Heart right ventricle (tissue), 16 donors: ENCODE measurements around the gene RFX8. TPM values are rescaled to one million over a fixed set of nuclear protein-coding genes. Genes with fewer than 3 reads are reported as not detected.

Experiments
- ATAC-seq, 8 donors: fragments of 200-7000 bp; cut with Tn5 transposase; one replicate each; pipeline ENCODE4 v1.9.1; 2020; ENCODE audit warnings: mild to moderate bottlenecking in 8 of 8, moderate library complexity in 8 of 8, moderate number of reproducible peaks in 1 of 8
- DNase-seq, 2 donors: peaks; one replicate each; pipeline ENCODE4 v3.0.0-alpha.2; 2020
- H3K27ac ChIP-seq, 10 donors: fragments of 200-600 bp; sonication (generic) in 2 of 10; one replicate each; pipeline versions ENCODE4 v1.5.0 to v1.8.0; 2020 to 2022; ENCODE audit warnings: mild to moderate bottlenecking in 3 of 10
- H3K27me3 ChIP-seq, 7 donors: fragments of 200-600 bp; one replicate each; pipeline ENCODE4 v1.8.0; 2021 to 2022; ENCODE audit warnings: mild to moderate bottlenecking in 2 of 7
- H3K36me3 ChIP-seq, 9 donors: fragments of 200-600 bp; sonication (generic) in 1 of 9; one replicate each; pipeline versions ENCODE4 v1.5.0 to v1.8.0; 2020 to 2022; ENCODE audit warnings: mild to moderate bottlenecking in 2 of 9
- H3K4me1 ChIP-seq, 9 donors: fragments of 200-600 bp; sonication (generic) in 1 of 9; one replicate each; pipeline versions ENCODE4 v1.5.0 to v1.8.0; 2020 to 2022; ENCODE audit warnings: mild to moderate bottlenecking in 4 of 9
- H3K4me3 ChIP-seq, 10 donors: fragments of 200-600 bp; sonication (generic) in 2 of 10; one replicate each; pipeline versions ENCODE4 v1.5.0 to v1.8.0; 2020 to 2022; ENCODE audit warnings: mild to moderate bottlenecking in 7 of 10, moderate library complexity in 2 of 10
- H3K9me3 ChIP-seq, 11 donors: fragments of 200-600 bp in 10 of 11; sonication (generic) in 2 of 11; one replicate each; pipeline versions ENCODE4 v1.5.0 to v1.8.0; 2013 to 2022; ENCODE audit warnings: mild to moderate bottlenecking in 2 of 11, control low read depth in 1 of 11, moderate library complexity in 1 of 11
- WGBS, 2 donors: extraction: QIAGEN DNeasy Blood & Tissue Kit; methylation state at CpG; one replicate each; pipeline ENCODE4 v1.1.7; 2013; ENCODE audit warnings: inconsistent platforms in 1 of 2; 5-methylcytosine and 5-hydroxymethylcytosine counted together
- intact Hi-C, 10 donors: fragments of 100-400 bp; cut with DNase I; formaldehyde crosslinking; loops; one replicate each; pipeline versions ENCODE4 v1.11.1 to v1.14.2; 2022
- polyA plus RNA-seq, 2 donors: library from polyadenylated mRNA; stranded (reverse); fragments of 200-250 nt; gene quantifications; one replicate each; pipeline ENCODE4 v1.2.3, GENCODE V29; 2013
- total RNA-seq, 10 donors: library from RNA; stranded (reverse); fragmentation: NEBNext Ultra II Directional in 3 of 10; extraction: Animal tissue kit (Norgen Biotek cat#: 25700) in 3 of 10; gene quantifications; one replicate each; pipeline versions ENCODE4 v1.2.1 to v1.2.4, GENCODE V29; 2021 to 2023
- TF ChIP-seq, protein P1 (sequence below), 9 donors: fragments of 200-600 bp; sonication (generic) in 2 of 9; IDR thresholded peaks; one replicate each; pipeline versions ENCODE4 v1.5.0 to v1.8.0; 2021 to 2022; ENCODE audit warnings: antibody characterized with exemption in 9 of 9, mild to moderate bottlenecking in 5 of 9, moderate library complexity in 1 of 9
- donor health status: Arrhythmogenic right ventricular cardiomyopathy.
- donor health status: ischemic (EF 13 %, LVEDD 7.1; RV severe dilation, severe dysfunction).
- donor health status: healthy with polysubstance abuse.
- donor health status: DM: no; HTN: yes; CAD: no.
- donor health status: DM: no; HTN: no; CAD: no.
- donor health status: ischemic (EF 25% LVEDD 6.9; RV normal size, moderate dysfunction).
- donor health status: ischemic (EF 25% LVEDD 5.7; RV mildly dilated, moderate dysfunction).
- donor health status: healthy.
- donor health status: DM: yes; HTN: yes; CAD: no.
- donor health status: Ischemic cardiomyopathy.
- donor health status: ischemic (EF 35%, LVEDD 5.7; RV mildly dilated, moderate dysfunction).
- donor health status: nonischemic (EF 11% LVEDD 7.7; RV severe dilation, severe dysfunction).
- donor health status: DM: yes; HTN: yes; CAD: no.
- donor health status: PGD.
- donor health status: ischemic (EF 29% LVEDD 5.4; RV normal size, mild dysfunction).
- donor health status: nonischemic (EF 23%, LVEDD 6.1; RV moderate dilation, normal function).

The RFX8 gene
- total and polyA plus RNA-seq, 12 donors: 0.15 to 0.44 (median 0.16) TPM; not detected in 5

DNA sequence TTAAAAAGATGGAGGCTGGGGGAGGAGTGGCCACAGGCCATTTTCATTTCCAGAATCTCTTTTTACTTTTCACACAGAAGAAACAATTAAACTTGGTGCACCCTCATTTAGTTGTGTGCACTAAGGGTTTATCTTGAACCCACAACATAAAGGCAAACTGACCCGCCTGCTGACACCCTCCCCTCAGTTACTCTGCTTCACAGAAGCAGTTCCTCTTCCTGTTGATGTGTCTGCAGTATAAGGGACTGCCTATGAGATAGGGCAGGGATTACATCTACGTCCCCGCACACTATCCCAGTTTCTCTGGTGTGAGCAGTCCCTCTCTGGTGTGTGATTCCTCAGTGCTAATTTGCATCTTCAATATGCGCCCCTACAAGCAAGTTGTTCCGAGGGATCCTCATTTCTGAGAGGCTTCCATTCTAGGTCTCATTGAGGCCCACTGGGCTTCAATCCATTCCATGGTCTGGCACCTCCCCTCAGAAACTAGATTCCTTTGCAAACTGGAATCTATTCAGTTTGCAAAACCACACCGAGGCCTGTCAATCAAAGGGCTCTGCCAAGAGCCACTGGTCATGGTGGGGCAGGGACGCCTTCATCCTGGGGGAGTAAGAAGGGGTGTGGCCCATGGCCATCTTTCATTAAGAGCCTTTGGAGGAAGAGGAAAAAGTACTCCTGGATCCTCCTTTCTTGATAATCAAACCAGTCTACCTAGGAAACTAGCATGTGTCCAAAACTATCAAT lies 99.9 kb downstream of the RFX8 start:
- peaks cover 0 to 11% (median 3%) of the 10 kb centered on the region in 9 donors for H3K4me1 ChIP-seq
- H3K36me3 ChIP-seq: no peaks in the 10 kb centered on the region
- WGBS, 2 donors: 83 to 88% methylated on average over 7 of the region's 7 CpGs
- intact Hi-C loops: no loop called here
- H3K4me3 ChIP-seq: peak overlapping the region in 1 of 10 donors; percentile 9
- DNase-seq (no peak), ATAC-seq (peak in 1 of 8 donors; percentile 34)
- TF ChIP-seq, protein P1, sequence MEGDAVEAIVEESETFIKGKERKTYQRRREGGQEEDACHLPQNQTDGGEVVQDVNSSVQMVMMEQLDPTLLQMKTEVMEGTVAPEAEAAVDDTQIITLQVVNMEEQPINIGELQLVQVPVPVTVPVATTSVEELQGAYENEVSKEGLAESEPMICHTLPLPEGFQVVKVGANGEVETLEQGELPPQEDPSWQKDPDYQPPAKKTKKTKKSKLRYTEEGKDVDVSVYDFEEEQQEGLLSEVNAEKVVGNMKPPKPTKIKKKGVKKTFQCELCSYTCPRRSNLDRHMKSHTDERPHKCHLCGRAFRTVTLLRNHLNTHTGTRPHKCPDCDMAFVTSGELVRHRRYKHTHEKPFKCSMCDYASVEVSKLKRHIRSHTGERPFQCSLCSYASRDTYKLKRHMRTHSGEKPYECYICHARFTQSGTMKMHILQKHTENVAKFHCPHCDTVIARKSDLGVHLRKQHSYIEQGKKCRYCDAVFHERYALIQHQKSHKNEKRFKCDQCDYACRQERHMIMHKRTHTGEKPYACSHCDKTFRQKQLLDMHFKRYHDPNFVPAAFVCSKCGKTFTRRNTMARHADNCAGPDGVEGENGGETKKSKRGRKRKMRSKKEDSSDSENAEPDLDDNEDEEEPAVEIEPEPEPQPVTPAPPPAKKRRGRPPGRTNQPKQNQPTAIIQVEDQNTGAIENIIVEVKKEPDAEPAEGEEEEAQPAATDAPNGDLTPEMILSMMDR (IDR thresholded peaks at IDR 0.05): no peak
- no peaks in the 10 kb centered on the region for H3K27me3 ChIP-seq
- H3K27ac ChIP-seq: no peak overlapping the region
- H3K9me3 ChIP-seq: peaks cover 0 to 6% (median 0%) of the 10 kb centered on the region in 11 donors

DNA sequence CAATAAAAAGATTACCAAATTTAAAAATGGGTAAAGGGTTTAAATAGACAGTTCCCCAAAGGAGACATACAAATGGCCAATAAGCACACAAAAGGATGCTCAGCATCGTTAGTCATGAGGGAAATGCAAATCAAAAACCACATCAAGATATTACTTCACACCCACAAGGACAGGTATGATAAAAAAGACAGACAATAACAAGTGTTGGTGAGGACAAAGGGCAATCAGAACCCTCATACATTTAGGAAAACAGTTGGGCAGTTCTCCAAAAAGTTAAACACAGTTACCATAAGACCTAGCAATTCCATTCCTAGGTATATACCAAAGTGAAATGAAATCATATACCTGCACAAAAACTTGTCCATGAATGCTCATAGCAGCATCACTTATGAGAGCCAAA lies 102.1 kb downstream of the RFX8 start:
- Histone ChIP-seq H3K27me3 (no peaks in the 10 kb centered on the region), H3K27ac (no peak overlapping the region), H3K9me3 (peaks cover 0 to 6% (median 0%) of the 10 kb centered on the region in 11 donors), H3K4me1 (peaks cover 0 to 10% (median 3%) of the 10 kb centered on the region in 9 donors), H3K4me3 (no peak overlapping the region), H3K36me3 (no peaks in the 10 kb centered on the region)
- no peak for ATAC-seq
- intact Hi-C loops: no loop called here
- 86 to 87% methylated on average over 1 of the region's 1 CpG for WGBS, 2 donors
- TF ChIP-seq, protein P1 (IDR thresholded peaks at IDR 0.05): no peak
- DNase-seq: no peak

DNA sequence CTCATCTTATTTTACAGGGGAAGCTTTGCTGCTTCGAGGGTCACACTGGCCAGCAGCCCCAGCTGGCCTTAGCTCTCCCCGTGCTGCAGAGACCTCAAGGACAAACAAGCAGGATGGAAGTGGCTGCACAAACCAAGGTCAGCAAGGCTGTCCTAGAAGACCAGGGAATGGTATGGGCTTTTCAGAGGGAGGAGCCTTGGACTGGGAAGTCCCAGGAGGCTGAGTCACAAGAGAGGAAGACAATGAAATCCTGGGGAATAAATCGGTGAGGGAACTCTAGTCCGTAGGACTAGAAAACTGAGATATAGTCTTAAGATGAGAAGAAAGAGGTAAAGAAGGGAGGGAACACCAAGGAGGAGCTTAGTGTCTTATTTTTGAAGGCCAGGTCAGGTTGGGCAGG lies 103.3 kb downstream of the RFX8 start:
- Histone ChIP-seq H3K4me1 (peaks cover 0 to 10% (median 3%) of the 10 kb centered on the region in 9 donors), H3K9me3 (peaks cover 0 to 6% (median 0%) of the 10 kb centered on the region in 11 donors), H3K27ac (no peak overlapping the region), H3K36me3 (no peaks in the 10 kb centered on the region), H3K4me3 (no peak overlapping the region), H3K27me3 (no peaks in the 10 kb centered on the region)
- intact Hi-C loops: no loop called here
- TF ChIP-seq, protein P1 (IDR thresholded peaks at IDR 0.05): no peak
- DNase-seq: no peak
- 50 to 54% methylated on average over 4 of the region's 4 CpGs for WGBS, 2 donors
- ATAC-seq: no peak

DNA sequence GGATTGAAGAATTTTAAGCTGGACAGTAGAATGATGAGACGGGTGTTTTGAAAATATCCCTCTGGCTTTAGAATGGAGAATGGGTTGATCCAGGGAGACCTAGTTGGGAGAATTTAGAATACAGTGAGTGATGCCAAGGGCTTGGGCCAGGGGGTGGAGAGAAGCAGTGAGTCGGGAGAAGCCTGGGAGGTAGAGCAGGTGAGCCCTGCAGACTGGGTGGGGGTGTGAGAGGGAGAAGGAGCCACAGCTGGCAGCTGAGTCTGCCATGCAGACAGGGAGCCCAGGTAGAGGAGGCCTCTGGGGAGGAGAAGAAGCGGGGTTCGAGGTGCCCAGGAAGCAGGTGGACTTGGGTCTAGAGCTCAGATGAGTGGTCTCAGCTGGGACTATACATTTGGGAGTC lies 105.8 kb downstream of the RFX8 start:
- Histone ChIP-seq H3K27ac (no peak overlapping the region), H3K9me3 (peaks cover 0 to 6% (median 0%) of the 10 kb centered on the region in 11 donors), H3K4me1 (peaks cover 0 to 9% (median 0%) of the 10 kb centered on the region in 9 donors), H3K36me3 (no peaks in the 10 kb centered on the region), H3K27me3 (no peaks in the 10 kb centered on the region), H3K4me3 (no peak overlapping the region)
- intact Hi-C loops: no loop called here
- ATAC-seq (no peak), DNase-seq (no peak)
- TF ChIP-seq, protein P1 (IDR thresholded peaks at IDR 0.05): no peak
- WGBS, 2 donors: 88 to 98% methylated on average over 4 of the region's 4 CpGs
